Hepatocyte (in vitro differentiated cells): ENCODE measurements around the gene ARSB.

Source experiments
- CTCF ChIP-seq: fragments of 200-600 bp; sonication (generic); IDR thresholded peaks from 2 replicates; pipeline ENCODE4 v1.5.1; 2016; ENCODE audit warnings: antibody characterized with exemption, mild to moderate bottlenecking; ENCODE audit not compliant: poor library complexity
- EZH2phosphoT487 ChIP-seq: fragments of 200-600 bp; sonication (generic); IDR thresholded peaks from one replicate; pipeline ENCODE4 v1.6.1; 2018; ENCODE audit warnings: antibody characterized with exemption, mild to moderate bottlenecking, low read depth, moderate library complexity; ENCODE audit not compliant: unreplicated experiment, severe bottlenecking

GRCh38 chr5:78794693-78795215 lies 190.4 kb downstream of the ARSB start:
- TF ChIP-seq EZH2phosphoT487 (no peak), CTCF (no peak)
